Measurements from ENCODE around the gene GRIA3.
"Not testable (repeated sequence)": the region's sequence is repeated elsewhere in the genome, so short reads cannot be mapped to it uniquely, and the experiment has no call there.

The GRIA3 gene

GRCh38 chrX:123274796-123275195, 90.7 kb downstream of the GRIA3 start:
- no peak for DNase-seq (ENCODE audit: low spot score)

DNA sequence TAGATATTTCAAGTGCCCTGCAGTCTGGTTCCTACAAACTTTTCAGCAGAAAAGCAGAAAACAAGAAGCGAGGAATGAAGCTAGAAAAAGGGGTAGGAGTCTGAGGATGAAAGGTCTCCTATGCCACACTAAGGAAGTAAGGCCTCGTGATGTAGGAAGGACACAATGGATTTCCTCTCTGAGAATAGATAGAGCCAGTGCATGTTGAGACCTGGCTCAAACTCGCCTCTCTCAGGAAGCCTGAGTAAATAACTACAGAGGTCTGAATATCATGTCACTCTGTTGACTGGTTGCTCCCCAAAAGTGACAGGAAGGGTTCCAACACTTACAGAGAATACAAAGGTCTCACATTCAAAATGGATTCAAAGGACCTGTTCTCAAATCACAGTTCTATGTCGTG, 93.3 kb downstream of the GRIA3 start:
- DNase-seq (ENCODE audit: low spot score) = no peak

- no peak for DNase-seq (ENCODE audit: low spot score)
Measured at GRCh38 chrX:123277821-123278220, 93.7 kb downstream of the GRIA3 start.

GRCh38 chrX:123282241-123282640, 98.2 kb downstream of the GRIA3 start:
- DNase-seq (ENCODE audit: low spot score) = no peak

- DNase-seq (ENCODE audit: low spot score) = not testable (repeated sequence)
Measured at GRCh38 chrX:123283407-123283806, 99.3 kb downstream of the GRIA3 start.

- DNase-seq (ENCODE audit: low spot score) = no peak
Measured at GRCh38 chrX:123291623-123292022, 107.5 kb downstream of the GRIA3 start.

DNA sequence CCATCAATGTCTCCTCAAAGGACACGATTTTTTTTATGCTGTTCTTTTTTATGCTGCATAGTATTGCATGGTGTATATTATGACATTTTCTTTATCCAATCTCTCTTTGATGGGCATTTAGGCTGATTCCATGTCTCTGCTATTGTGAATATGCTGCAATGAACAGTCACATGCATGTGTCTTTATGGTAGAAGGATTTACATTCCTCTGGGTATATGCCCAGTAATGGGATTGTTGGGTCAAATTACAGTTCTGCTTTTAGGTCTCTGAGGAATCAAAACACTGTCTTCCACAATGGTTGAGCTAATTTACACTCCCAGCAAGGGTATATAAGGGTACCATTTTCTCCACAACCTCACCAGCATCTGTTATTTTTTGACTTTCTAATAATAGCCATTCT, 113.9 kb downstream of the GRIA3 start:
- DNase-seq (ENCODE audit: low spot score) = no peak

GRCh38 chrX:123303429-123303828, 119.4 kb downstream of the GRIA3 start:
- DNase-seq (ENCODE audit: low spot score) = no peak

DNA sequence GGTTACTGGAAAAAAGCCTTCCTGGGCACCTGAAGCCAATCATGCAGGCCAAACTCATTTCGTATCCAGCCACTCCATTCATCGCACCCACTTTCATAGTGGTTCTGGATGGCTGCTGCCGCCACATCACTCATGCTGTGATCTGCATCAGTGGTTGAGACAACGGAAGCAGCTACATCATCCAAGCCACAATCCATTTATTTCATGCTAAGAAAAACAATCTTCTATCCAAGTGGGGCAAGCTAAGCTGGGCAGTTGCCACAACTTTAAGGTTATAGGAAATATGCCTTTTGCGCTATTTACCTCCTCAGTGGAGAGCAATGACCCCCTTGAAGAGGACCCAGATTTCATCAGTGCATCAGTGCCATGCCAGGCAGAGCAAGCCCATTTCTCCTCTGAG, 124.6 kb downstream of the GRIA3 start:
- no peak for DNase-seq (ENCODE audit: low spot score)

DNA sequence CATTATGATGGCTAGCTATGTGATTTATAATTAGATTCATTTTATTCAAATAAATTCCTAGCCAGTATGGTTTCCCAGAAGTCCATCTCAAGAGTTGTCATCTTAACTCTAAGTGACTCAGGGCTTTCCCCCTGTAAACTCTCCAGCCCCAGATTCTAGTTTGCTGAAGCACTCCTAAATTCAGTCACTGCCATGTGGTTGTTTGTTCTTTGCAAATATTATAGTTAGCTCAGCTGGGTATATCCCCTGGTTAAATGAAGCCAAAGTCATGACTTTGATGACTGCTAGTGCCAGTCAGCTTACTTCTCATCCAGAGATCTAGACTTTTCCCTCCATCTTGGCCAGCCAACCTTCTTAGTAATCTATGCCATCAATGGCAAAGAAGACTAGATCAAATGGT, 126.0 kb downstream of the GRIA3 start:
- no peak for DNase-seq (ENCODE audit: low spot score)

DNA sequence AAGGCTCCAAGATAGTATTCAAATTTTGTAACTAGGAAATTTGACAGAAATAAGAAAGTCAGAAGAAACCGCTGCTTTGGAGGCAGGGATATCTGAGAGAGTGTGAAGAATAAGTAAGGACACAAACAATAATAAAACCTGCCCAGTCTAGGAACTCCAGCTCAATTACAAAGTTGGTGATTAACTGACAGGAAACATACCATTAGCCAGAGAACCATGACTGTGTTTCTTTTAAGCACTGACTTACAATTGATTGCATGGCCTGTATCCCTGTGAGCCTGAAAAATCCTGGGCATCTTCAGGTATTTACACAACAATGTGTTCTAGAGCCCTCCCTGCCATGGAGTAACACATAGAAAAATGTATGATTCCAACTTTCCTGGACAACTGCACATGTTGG, 127.4 kb downstream of the GRIA3 start:
- DNase-seq (ENCODE audit: low spot score) = no peak

DNA sequence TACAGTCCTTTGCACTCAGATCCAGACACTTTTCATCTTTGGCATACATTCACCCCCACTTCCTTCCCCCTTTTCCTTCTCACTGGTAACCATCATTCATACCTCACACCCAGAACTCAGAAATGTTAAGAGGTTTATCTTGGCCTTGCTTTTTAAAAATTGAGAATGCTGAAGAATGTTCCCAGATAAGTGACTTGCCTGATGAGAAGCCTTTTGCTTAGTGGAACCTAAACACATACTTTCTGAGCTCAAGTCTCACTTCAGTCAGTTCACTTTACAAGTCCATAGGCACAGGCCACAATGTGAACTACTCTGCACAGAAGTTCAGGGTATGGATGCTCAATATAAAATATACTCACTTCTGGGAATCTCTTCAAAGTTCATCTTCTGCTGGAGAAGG, 129.4 kb downstream of the GRIA3 start:
- no peak for DNase-seq (ENCODE audit: low spot score)

DNA sequence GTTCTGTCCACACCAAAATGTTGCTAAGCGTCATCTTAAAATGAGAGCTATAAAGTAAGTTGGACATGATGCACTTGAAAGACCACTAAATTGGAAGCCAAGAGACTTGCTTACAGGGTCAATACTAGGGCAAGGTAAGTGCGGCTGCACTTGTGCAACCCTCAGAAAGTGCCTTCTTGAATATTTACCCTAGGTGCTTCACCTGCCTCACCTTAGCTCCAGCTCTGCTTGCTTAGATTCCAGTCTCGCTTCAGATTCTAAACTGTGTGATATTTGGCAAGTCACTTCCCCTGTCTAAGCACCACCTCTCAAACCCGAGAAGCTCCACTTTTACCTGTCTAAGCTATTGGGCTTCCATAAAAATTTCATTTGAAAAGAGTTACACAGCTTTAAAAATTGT, 136.5 kb downstream of the GRIA3 start:
- no peak for DNase-seq (ENCODE audit: low spot score)

- DNase-seq (ENCODE audit: low spot score) = no peak
Measured at GRCh38 chrX:123322536-123322935, 138.5 kb downstream of the GRIA3 start.

DNA sequence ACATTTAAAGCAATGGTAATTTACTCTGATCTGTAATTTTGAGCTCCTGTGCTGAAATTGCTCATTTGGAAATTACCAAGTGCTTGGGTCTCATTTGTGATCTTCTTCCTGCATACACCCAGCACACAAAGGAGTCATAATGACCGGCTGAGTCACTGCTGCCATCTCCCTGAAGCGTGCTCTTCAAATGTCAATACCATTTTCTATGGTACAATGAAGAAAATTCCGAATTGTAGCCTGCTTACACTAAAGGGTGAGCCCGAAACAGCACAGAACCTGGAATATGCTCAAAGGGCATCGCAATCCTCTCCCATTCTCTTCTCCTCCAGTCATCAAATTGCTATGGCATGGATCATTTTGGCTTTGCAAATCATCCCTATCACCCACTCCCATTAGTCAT, 140.5 kb downstream of the GRIA3 start:
- no peak for DNase-seq (ENCODE audit: low spot score)

- no peak for DNase-seq (ENCODE audit: low spot score)
Measured at GRCh38 chrX:123330229-123330942, 146.3 kb downstream of the GRIA3 start.

GRCh38 chrX:123331349-123331748, 147.3 kb downstream of the GRIA3 start:
- no peak for DNase-seq (ENCODE audit: low spot score)

DNA sequence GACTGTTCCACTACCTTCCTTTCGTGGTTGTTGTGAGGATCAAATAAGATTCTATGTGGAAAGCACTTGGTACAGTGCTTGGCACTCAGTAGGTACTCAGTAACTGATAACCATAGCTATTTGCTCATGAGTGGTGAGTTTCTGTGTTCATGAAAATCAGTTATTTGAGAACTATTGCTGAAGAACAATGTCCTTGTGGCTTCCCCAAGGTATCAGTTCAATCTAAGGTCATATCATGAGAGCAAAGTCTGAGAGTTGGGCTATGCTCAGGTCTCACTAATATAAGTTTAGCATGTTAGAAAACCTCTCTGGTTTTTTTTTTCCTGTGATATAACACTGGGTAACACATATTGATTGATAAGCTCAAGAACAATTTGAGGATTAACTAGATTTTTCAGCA, 147.8 kb downstream of the GRIA3 start:
- no peak for DNase-seq (ENCODE audit: low spot score)

DNA sequence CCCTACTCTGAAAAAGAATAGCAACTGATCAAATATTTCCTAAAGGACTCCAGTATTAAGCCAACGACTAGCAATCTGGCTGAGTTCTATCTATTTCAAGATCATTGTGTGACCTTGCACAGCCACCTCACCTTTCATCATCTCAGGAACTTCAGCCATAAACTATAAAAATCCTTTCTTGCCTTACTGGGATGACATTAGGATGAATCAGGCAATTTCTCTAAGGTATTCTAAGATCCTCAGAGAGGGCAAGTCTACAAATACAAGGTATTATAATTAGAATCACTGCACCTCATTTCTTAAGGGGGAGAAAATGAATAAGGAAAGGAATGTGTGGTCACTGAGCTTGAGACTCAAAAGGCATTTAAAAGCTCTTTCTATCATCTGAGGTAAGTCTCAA, 152.6 kb downstream of the GRIA3 start:
- no peak for DNase-seq (ENCODE audit: low spot score)

GRCh38 chrX:123337886-123338639, 154.0 kb downstream of the GRIA3 start:
- DNase-seq (ENCODE audit: low spot score) = no peak

DNA sequence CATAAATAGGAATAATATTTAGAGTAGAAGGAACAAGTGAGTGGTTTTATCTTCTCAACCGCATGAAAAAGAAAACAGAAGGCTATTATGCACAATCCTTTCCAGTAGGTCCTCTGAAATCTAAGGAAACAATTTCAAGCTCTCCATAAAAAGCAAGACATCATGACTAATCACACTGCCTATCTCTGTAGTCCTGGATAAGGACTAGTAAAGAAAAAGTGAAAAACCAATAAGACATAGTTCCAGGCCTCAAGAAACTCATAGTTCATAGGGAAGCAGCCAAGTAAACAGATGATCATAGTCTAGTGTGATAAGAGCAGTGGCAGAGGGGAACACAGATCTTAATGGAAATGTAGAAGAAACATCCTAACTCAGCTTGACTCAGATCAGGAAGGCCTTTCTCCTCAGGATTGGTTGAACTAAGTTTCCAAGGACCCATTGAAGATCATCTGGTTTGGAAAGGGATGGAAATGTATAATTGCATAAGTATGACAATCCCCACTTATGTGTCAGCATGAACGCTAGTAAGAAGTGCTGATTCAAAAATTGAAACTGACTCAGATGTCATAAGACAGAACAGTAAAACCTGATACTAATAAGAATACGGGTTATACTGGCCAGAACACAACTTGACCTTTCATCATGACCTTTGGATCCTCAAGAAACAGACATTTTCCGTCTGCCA, 155.3 kb downstream of the GRIA3 start:
- DNase-seq (ENCODE audit: low spot score) = peak; percentile 15

DNA sequence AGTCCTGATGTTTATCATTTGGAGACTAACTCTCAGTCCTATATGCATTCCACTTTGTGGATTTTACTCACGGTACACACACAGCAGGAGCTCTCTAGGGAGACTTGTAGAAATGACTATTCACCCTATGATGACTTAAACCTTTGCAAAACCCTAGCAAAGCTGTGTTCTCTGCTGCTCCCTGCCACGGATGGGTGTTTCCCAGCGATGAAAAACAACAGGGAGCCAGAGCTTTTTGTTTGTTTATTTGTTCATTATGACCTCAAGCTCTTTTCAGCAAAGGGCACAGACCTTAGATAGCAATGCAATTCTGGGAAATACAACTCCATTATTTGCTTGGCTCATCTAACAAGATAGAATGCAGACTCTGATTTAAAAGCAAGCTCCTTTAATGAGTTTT, 156.6 kb downstream of the GRIA3 start:
- DNase-seq (ENCODE audit: low spot score) = no peak

DNA sequence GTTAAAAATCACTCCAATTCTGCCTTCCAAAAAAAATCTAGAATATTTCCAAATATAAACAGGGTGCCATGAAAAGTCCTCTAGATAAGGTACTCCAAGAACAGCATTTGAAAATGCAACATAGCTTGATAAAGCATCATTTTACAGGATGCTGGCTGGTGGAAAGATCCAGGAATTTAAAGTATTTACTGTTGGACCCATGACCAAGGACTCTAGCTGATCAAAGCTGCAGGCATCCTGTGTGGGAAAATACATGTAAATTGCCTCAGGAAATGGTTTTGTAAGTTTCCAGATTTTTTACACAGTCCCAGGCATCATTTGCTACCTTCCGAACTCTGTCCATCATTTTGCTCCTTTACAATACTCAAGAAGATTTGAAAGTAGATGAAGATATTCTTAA, 164.4 kb downstream of the GRIA3 start:
- DNase-seq (ENCODE audit: low spot score) = no peak
